SH-SY5Y (cell line): ENCODE measurements around the gene GPR31.

Experiments used
- GATA2 ChIP-seq: IDR thresholded peaks from 2 replicates; pipeline ENCODE4 v1.6.1; 2011; ENCODE audit warnings: mild to moderate bottlenecking, low read depth, low read length
- GATA3 ChIP-seq: IDR thresholded peaks from 2 replicates; pipeline ENCODE4 v1.6.1; 2011; ENCODE audit warnings: low read depth, mild to moderate bottlenecking, low read length, moderate library complexity

GPR31 gene

GRCh38 chr6:167148021-167148420 is 9.8 kb downstream of the GPR31 start:
- TF ChIP-seq GATA3: no peak
- no peak for TF ChIP-seq GATA2

GRCh38 chr6:167146977-167147376 is 10.8 kb downstream of the GPR31 start:
- TF ChIP-seq GATA3 (no peak), GATA2 (no peak)

- TF ChIP-seq GATA2: no peak
- TF ChIP-seq GATA3: no peak
These were observed 11.6 kb downstream of the GPR31 start for GRCh38 chr6:167146135-167146534.

- TF ChIP-seq GATA2: no peak
- TF ChIP-seq GATA3: no peak
These were observed 12.3 kb downstream of the GPR31 start for GRCh38 chr6:167145461-167145860.

- TF ChIP-seq GATA3 (no peak), GATA2 (no peak)
These were observed 14.7 kb downstream of the GPR31 start for GRCh38 chr6:167143041-167143440.

GRCh38 chr6:167142433-167142761 is 15.4 kb downstream of the GPR31 start:
- TF ChIP-seq GATA2 (no peak), GATA3 (no peak)

- no peak for TF ChIP-seq GATA3
- no peak for TF ChIP-seq GATA2
These were observed 15.9 kb downstream of the GPR31 start for GRCh38 chr6:167141667-167142432.

- no peak for TF ChIP-seq GATA3
- TF ChIP-seq GATA2: no peak
These were observed 16.9 kb downstream of the GPR31 start for GRCh38 chr6:167140589-167141474.

- no peak for TF ChIP-seq GATA3
- TF ChIP-seq GATA2: no peak
These were observed 18.0 kb downstream of the GPR31 start for GRCh38 chr6:167139761-167140160.

- TF ChIP-seq GATA3 (no peak), GATA2 (no peak)
These were observed 19.9 kb downstream of the GPR31 start for GRCh38 chr6:167137881-167138280.

GRCh38 chr6:167137081-167137480 is 20.7 kb downstream of the GPR31 start:
- no peak for TF ChIP-seq GATA3
- no peak for TF ChIP-seq GATA2

GRCh38 chr6:167136376-167136775 is 21.4 kb downstream of the GPR31 start:
- TF ChIP-seq GATA2 (no peak), GATA3 (no peak)

GRCh38 chr6:167134448-167135328 is 23.1 kb downstream of the GPR31 start:
- TF ChIP-seq GATA3: no peak

GRCh38 chr6:167130712-167131684 is 26.8 kb downstream of the GPR31 start:
- TF ChIP-seq GATA2: no peak
- no peak for TF ChIP-seq GATA3
